HG02610 (cell line): ENCODE results near the gene MKRN1.
A peak's percentile ranks its signal among the peaks of the same experiment; 100 is the strongest.
"Not testable (repeated sequence)": the region's sequence is repeated elsewhere in the genome, so short reads cannot be mapped to it uniquely, and the experiment has no call there.

Experiments
- ATAC-seq: cut with Tn5 transposase; IDR thresholded peaks from one replicate; pipeline ENCODE4 v1.9.1; 2021; ENCODE audit warnings: mild to moderate bottlenecking, moderate library complexity; ENCODE audit not compliant: unreplicated experiment

MKRN1 gene

GRCh38 chr7:140485500-140486265 lies 6.4 kb upstream of the MKRN1 start:
- no peak for ATAC-seq

- ATAC-seq: no peak
Measured at GRCh38 chr7:140484951-140485499, 5.7 kb upstream of the MKRN1 start.

- no peak for ATAC-seq
Measured at GRCh38 chr7:140484479-140484878, 5.2 kb upstream of the MKRN1 start.

- peak; percentile 6 for ATAC-seq
Measured at GRCh38 chr7:140479739-140480084, 407 bp upstream of the MKRN1 start.

GRCh38 chr7:140478246-140479061 lies 851 bp downstream of the MKRN1 start:
- peak; percentile 14 for ATAC-seq

- no peak for ATAC-seq
Measured at GRCh38 chr7:140476698-140477261, 2.5 kb downstream of the MKRN1 start.

- ATAC-seq: no peak
Measured at GRCh38 chr7:140475747-140476333, 3.5 kb downstream of the MKRN1 start.

- ATAC-seq: no peak
Measured at GRCh38 chr7:140463111-140463510, 16.2 kb downstream of the MKRN1 start.

- no peak for ATAC-seq
Measured at GRCh38 chr7:140458916-140459315, 20.4 kb downstream of the MKRN1 start.

GRCh38 chr7:140458201-140458600 lies 21.1 kb downstream of the MKRN1 start:
- no peak for ATAC-seq

- ATAC-seq: no peak
Measured at GRCh38 chr7:140456551-140457051, 22.7 kb downstream of the MKRN1 start.

GRCh38 chr7:140455743-140456142 lies 23.6 kb downstream of the MKRN1 start:
- ATAC-seq: no peak

- no peak for ATAC-seq
Measured at GRCh38 chr7:140454657-140455015, 24.7 kb downstream of the MKRN1 start.

GRCh38 chr7:140453785-140454656 lies 25.3 kb downstream of the MKRN1 start:
- ATAC-seq: not testable (repeated sequence)

GRCh38 chr7:140453273-140453672 lies 26.0 kb downstream of the MKRN1 start:
- ATAC-seq: no peak

- no peak for ATAC-seq
Measured at GRCh38 chr7:140451716-140452115, 27.6 kb downstream of the MKRN1 start.

- ATAC-seq: no peak
Measured at GRCh38 chr7:140448781-140449480, 30.4 kb downstream of the MKRN1 start.

- no peak for ATAC-seq
Measured at GRCh38 chr7:140447841-140448240, 31.5 kb downstream of the MKRN1 start.

GRCh38 chr7:140446467-140446866 lies 32.8 kb downstream of the MKRN1 start:
- ATAC-seq: no peak

- no peak for ATAC-seq
Measured at GRCh38 chr7:140441519-140441918, 37.8 kb downstream of the MKRN1 start.
